GM08714 (cell line): ENCODE measurements around the gene UPK2.
"Not testable (repeated sequence)": the region's sequence is repeated elsewhere in the genome, so short reads cannot be mapped to it uniquely, and the experiment has no call there.

Experiments used
- H3K4me3 ChIP-seq: fragments of 200-500 bp; sonication (Bioruptor generic); 2 replicates; pipeline ENCODE4 v1.5.1; 2014; ENCODE audit warnings: mild to moderate bottlenecking, low read length, inconsistent platforms
- ZNF274 ChIP-seq: IDR thresholded peaks from 2 replicates; pipeline ENCODE4 v1.6.1; 2012; ENCODE audit warnings: mild to moderate bottlenecking, low read depth, low read length

The UPK2 gene

DNA sequence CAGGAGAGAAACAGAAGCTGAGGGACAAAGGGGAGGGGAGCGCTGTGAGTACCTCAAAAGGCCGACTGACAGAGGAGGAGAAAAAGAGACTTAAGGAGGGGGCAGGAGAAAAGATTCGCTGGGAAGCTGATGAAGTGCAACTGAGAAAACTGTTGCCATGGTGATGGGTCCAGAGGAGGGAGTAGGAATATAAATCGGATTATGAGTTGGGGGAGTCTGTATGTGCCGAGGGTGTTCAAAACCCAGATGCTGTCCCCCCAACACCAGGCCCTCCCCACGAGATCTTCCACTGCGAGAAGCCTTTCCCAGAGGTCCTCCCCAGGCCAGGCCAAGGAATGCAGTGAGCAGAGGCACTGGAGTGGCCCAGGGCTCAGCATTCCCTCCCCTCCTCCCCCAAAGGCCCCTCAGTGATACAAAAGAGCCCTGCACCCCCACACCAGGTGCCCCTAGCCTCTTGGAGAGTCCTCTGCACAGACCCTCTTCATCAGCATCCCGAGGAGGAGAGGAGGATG lies 16.6 kb upstream of the UPK2 start:
- no peak overlapping the region for H3K4me3 ChIP-seq
- TF ChIP-seq ZNF274 = no peak

GRCh38 chr11:118939953-118940598 lies 16.0 kb upstream of the UPK2 start:
- TF ChIP-seq ZNF274 = no peak
- no peak overlapping the region for H3K4me3 ChIP-seq

DNA sequence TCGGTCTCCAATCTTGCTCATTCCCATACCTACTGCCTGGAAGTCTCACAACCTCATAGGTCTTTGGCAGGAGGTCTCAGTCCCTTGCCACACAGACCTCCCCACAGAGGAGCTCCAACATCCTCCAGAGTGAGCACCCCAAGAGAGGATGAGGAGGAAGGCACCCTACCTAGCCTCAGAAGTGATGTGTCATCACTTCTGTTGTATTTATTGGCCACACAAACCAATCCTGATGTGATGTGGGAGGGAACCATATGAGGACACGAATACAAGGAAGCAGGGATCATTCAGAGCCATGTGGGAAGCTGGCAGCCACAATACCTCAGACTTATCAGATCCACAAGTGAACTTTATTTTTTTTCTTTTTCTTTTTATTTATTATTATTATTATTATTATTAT lies 9.0 kb upstream of the UPK2 start:
- no peak overlapping the region for H3K4me3 ChIP-seq
- no peak for TF ChIP-seq ZNF274

DNA sequence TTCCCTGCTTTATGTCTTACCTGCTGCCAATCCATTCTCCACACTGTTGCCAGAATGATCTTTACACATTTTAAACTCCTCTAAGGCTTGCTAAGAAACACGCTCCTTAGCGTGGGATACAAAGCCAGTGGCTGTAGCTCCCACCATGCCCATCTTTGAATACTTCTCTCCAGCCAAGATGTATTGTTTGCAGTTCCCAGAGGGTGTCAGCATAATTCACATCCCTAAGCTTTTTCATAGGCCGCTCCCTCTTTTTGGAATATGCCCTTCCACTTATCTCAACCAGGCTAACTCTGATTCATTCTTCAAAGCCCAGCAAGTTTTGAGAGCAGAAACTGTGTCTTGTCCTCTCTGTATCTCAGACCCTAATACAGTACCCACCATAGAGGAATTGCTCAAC lies 8.1 kb upstream of the UPK2 start:
- no peak for TF ChIP-seq ZNF274
- H3K4me3 ChIP-seq = no peak overlapping the region

DNA sequence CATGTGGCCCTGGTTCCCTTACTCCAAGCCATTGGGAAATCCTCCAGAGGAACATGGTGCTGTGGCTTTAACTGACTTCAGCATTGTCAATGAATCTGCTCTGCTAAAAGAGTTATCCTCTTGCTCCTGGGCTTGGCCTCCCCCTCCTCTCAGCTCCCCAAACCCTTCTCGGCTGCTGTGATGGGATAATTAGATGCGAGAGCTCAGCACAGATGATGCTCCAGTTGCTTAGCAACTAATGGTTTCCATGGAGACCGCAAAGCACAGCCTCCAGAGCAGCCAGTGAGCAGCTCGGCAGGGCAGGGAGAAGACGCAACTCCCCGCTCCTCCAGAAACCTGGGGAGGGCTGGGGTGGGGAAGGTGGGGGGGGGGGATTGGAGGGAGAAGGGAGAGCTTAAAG lies 2.8 kb upstream of the UPK2 start:
- no peak for TF ChIP-seq ZNF274
- no peak overlapping the region for H3K4me3 ChIP-seq

DNA sequence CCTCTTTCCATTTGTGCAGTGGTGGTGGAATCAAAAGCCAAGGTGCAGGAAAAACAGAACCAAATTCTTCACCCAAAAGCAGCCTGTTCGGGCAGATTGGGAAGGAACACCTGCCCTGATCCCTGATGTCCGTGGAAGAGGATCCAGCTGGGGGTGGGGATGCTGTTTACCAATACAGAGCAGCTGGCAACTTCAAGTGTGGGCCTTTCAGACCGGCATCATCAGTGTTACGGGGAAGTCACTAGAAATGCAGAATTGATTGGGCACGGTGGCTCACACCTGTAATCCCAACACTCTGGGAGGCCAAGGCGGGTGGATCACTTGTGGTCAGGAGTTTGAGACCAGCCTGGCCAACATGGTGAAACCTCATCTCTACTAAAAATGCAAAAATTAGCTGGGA lies 2.1 kb upstream of the UPK2 start:
- not testable (repeated sequence) for H3K4me3 ChIP-seq

DNA sequence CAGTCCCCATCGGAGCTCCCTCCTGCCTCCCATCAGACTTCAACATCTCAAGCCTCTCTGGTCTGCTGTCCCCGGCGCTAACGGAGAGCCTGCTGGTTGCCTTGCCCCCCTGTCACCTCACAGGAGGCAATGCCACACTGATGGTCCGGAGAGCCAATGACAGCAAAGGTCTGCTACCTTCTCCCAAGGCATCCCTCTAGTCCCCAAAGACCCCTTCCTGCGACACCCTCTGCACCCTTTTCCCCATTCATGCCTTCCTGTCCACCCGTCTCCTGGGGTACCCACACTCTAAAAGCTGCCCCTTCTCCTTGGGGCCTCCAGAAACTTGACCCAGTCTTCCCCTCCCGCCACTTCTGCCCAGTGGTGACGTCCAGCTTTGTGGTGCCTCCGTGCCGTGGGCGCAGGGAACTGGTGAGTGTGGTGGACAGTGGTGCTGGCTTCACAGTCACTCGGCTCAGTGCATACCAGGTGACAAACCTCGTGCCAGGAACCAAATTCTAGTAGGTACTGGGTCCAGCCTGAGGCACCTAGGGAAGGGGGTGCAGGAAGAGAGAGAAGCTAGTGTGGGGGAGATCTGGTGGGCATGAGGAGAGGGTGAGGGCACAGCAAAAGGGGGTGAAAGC lies 860 bp downstream of the UPK2 start:
- H3K4me3 ChIP-seq = no peak overlapping the region
- no peak for TF ChIP-seq ZNF274

- no peak overlapping the region for H3K4me3 ChIP-seq
- TF ChIP-seq ZNF274 = no peak
Measured at GRCh38 chr11:118957549-118957948, 1.5 kb downstream of the UPK2 start.

DNA sequence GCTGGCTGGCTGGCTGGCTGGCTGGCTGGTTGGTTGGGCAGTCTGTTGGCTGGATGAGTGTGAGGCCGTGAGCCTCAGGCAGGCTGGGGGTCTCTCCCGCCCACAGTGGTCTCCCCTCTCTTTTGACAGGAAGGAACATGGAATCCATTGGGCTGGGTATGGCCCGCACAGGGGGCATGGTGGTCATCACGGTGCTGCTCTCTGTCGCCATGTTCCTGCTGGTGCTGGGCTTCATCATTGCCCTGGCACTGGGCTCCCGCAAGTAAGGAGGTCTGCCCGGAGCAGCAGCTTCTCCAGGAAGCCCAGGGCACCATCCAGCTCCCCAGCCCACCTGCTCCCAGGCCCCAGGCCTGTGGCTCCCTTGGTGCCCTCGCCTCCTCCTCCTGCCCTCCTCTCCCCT lies 1.9 kb downstream of the UPK2 start:
- H3K4me3 ChIP-seq = no peak overlapping the region
- no peak for TF ChIP-seq ZNF274

- no peak for TF ChIP-seq ZNF274
- H3K4me3 ChIP-seq = no peak overlapping the region
Measured at GRCh38 chr11:118958577-118958976, 2.5 kb downstream of the UPK2 start.

DNA sequence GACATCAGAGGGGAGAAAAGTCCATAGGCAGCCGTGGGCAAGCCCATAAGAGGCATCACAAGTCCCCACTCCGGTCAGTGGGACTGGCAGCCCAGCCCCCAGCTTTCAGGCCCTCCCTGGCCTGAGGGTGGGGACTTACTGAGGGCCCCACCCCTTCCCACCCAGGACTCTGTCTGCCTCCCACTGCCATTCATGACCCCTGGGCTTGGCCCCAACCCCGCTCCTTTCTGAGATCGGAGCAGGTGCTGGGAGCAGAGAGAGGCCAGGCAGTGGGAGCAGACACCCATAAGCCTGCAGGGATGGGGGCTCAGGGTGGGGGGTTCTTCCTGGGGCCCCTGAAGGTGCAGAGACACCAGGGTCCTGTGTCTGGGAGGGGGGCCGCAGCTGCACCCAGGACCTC lies 5.1 kb downstream of the UPK2 start:
- no peak overlapping the region for H3K4me3 ChIP-seq
- no peak for TF ChIP-seq ZNF274

- no peak overlapping the region for H3K4me3 ChIP-seq
- TF ChIP-seq ZNF274 = no peak
Measured at GRCh38 chr11:118961591-118961990, 5.5 kb downstream of the UPK2 start.

DNA sequence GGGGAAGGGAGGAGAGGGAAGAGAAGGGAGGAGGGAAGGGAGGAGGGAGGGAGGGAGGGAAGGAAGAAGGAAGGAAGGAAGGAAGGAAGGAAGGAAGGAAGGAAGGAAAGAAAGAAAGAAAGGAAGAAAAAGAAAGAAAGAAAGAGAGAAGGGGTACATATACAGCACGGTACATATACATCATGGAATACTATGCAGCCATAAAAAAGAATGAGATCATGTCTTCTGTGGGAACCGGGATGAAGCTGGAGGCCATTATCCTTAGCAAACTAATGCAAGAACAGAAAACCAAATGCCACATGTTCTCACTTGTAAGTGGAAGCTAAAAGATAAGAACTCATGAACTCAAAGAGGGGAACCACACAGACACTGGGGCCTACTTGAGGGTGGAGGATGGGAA lies 13.4 kb downstream of the UPK2 start:
- not testable (repeated sequence) for H3K4me3 ChIP-seq

DNA sequence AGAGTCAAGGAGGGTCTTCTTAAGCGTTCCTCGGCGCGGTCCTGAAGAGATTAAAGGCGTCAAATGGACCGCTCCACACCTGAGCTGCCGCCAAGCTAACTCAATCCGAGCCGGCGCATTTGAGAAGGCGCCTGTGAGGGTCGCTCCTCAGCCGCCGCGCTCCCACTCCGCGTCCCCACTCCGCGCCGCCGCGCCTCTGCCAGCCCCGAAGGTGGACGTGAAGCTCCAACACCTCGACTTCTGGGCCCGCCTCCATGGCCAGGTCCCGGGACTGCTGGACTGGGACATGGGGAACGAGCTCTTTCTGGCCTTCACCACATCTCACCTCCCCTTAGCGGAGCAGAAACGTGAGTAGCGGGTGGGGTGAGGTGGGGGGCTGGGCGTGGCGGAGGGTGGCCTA lies 15.5 kb downstream of the UPK2 start, which contains the start of gene FOXR1:
TSS of gene FOXR1 (plus strand) at position 116 of the 400 bp plus-strand sequence. CDS start at position 287, 171 bp downstream.
- no peak for TF ChIP-seq ZNF274
- H3K4me3 ChIP-seq = no peak within 1 kb of the TSS

- no peak overlapping the region for H3K4me3 ChIP-seq
- TF ChIP-seq ZNF274 = no peak
Measured at GRCh38 chr11:118973985-118974384, 17.9 kb downstream of the UPK2 start.
